ENCODE data around the gene PLBD1.

Gene PLBD1

GRCh38 chr12:14573118-14573517 is 5.4 kb upstream of the PLBD1 start:
- no peak for DNase-seq (ENCODE audit: low spot score)
- TF ChIP-seq CTCF (conservative IDR thresholded peaks at IDR 0.05; ENCODE audit: low read depth) = no peak
- CTCF ChIA-PET = no interaction called here
- H3K27ac ChIP-seq = no peak overlapping the region
- POLR2A ChIA-PET (ENCODE audit: low non-redundant PET) = no interaction called here

- ChIA-PET CTCF (interaction anchor here (0.7 kb wide), 1 partner anchor 1154 kb away, joined by 3 read pairs; no protein-coding TSS in a partner anchor), POLR2A (ENCODE audit: low non-redundant PET) (no interaction called here)
Observed at GRCh38 chr12:14572401-14572800, 4.7 kb upstream of the PLBD1 start.

GRCh38 chr12:14571779-14572178 is 4.1 kb upstream of the PLBD1 start:
- DNase-seq (ENCODE audit: low spot score) = no peak
- ChIA-PET CTCF (no interaction called here), POLR2A (ENCODE audit: low non-redundant PET) (no interaction called here)
- no peak for TF ChIP-seq CTCF (conservative IDR thresholded peaks at IDR 0.05; ENCODE audit: low read depth)
- no peak overlapping the region for H3K27ac ChIP-seq

More at GRCh38 chr12:14572401-14572800, 4.7 kb upstream of the PLBD1 start:
- no peak for TF ChIP-seq CTCF (conservative IDR thresholded peaks at IDR 0.05; ENCODE audit: low read depth)
- no peak overlapping the region for H3K27ac ChIP-seq
- DNase-seq (ENCODE audit: low spot score) = no peak

GRCh38 chr12:14570231-14570630 is 2.5 kb upstream of the PLBD1 start:
- TF ChIP-seq CTCF (conservative IDR thresholded peaks at IDR 0.05; ENCODE audit: low read depth) = no peak
- no peak for DNase-seq (ENCODE audit: low spot score)
- no peak overlapping the region for H3K27ac ChIP-seq
- ChIA-PET CTCF (interaction anchor here (1.0 kb wide), 1 partner anchor 55 kb away, joined by 3 read pairs; no protein-coding TSS in a partner anchor), POLR2A (ENCODE audit: low non-redundant PET) (no interaction called here)

GRCh38 chr12:14564336-14564959 is 3.2 kb downstream of the PLBD1 start:
- H3K27ac ChIP-seq = no peak overlapping the region
- no peak for DNase-seq (ENCODE audit: low spot score)
- ChIA-PET POLR2A (ENCODE audit: low non-redundant PET) (interaction anchor here (0.6 kb wide), 1 partner anchor 12 kb away, joined by 3 read pairs; no protein-coding TSS in a partner anchor), CTCF (no interaction called here)
- no peak for TF ChIP-seq CTCF (conservative IDR thresholded peaks at IDR 0.05; ENCODE audit: low read depth)

- TF ChIP-seq CTCF (conservative IDR thresholded peaks at IDR 0.05; ENCODE audit: low read depth) = no peak
- H3K27ac ChIP-seq = no peak overlapping the region
- ChIA-PET CTCF (no interaction called here), POLR2A (ENCODE audit: low non-redundant PET) (no interaction called here)
- no peak for DNase-seq (ENCODE audit: low spot score)
Observed at GRCh38 chr12:14563046-14563445, 4.6 kb downstream of the PLBD1 start.
